ENCODE results near the gene NFKBIB. TPM values are rescaled to one million over a fixed set of nuclear protein-coding genes. Genes with fewer than 3 reads are reported as not detected.

NFKBIB gene
- total and polyA plus RNA-seq, 2 of the 8 experiments (the other 6 are each of a cell fraction or from before 2014, with no cell fraction given), result 37.3 to 44.1 TPM

GRCh38 chr19:38852231-38853044, 47.3 kb upstream of the NFKBIB start:
- peak overlapping the region; percentile 63 for H3K27ac ChIP-seq (ENCODE audit: low read depth, low read length)
- POLR2A ChIA-PET (ENCODE audit: partially characterized antibody), result interaction anchor here (0.6 to 4.5 kb wide), 26 partner anchors 8 to 189 kb away, joined by 3 to 65 read pairs (median 4); partner anchors contain the start of genes CCER2, ECH1, MRPS12 and RINL
- no peak for FAIRE-seq

More at GRCh38 chr19:38852231-38853044, 47.3 kb upstream of the NFKBIB start:
- Histone ChIP-seq H3K56ac (replicated peaks; ENCODE audit: insufficient read length, low read depth, low read length) (peak overlapping the region; percentile 51), H3K79me1 (ENCODE audit: low read depth, low read length) (peaks cover 7% of the 10 kb centered on the region; the same call in 1 of the 2 replicates), H4K91ac (replicated peaks; ENCODE audit: insufficient read length, low read length) (peak overlapping the region; percentile 58), H2BK12ac (ENCODE audit: low read depth, low read length) (peak overlapping the region; percentile 3; the same call in 1 of the 2 replicates), H3K23me2 (ENCODE audit: low read depth, low read length) (peaks cover 22% of the 10 kb centered on the region), H4K8ac (ENCODE audit: extremely low read depth, insufficient read depth, low read length) (peak overlapping the region; percentile 94), H3K36me3 (ENCODE audit: control insufficient read depth in 2 of 4, insufficient read depth in 4 of 4, low read length in 3 of 4) (peaks cover under 1 to 15% (median 4%) of the 10 kb centered on the region in 4 experiments), H2AFZ (ENCODE audit: low read length) (peak overlapping the region; percentile 8; the same call in 1 of the 2 replicates), H3K9ac (replicated peaks in 1 of 4; ENCODE audit: extremely low read depth in 1 of 4, low read depth in 3 of 4, low read length in 3 of 4) (peak overlapping the region in 3 of 4 experiments; percentile 78 to 82 (median 81); a peak in 6 of 7 replicates), H3K4me2 (ENCODE audit: insufficient read depth in 1 of 2, low read depth in 2 of 2, low read length in 2 of 2) (peak overlapping the region; percentile 89 to 96), H3K23ac (ENCODE audit: insufficient read length) (no peak overlapping the region), H3K4me1 (replicated peaks in 1 of 4; ENCODE audit: control insufficient read depth in 3 of 4, insufficient read depth in 4 of 4, low read length in 3 of 4) (peaks cover 2 to 15% (median 11%) of the 10 kb centered on the region in 4 experiments), H2AK5ac (ENCODE audit: low read depth, low read length) (no peak overlapping the region), H3K4ac (replicated peaks; ENCODE audit: insufficient read length, low read depth, low read length) (peak overlapping the region; percentile 91), H3K27me3 (replicated peaks in 1 of 4; ENCODE audit: control insufficient read depth in 3 of 4, extremely low read depth in 1 of 4, insufficient read depth in 3 of 4, low read length in 3 of 4) (no peaks in the 10 kb centered on the region), H3K4me3 (ENCODE audit: extremely low read depth in 1 of 4, insufficient read depth in 2 of 4, low read depth in 3 of 4, low read length in 4 of 4) (peak overlapping the region; percentile 67 to 80 (median 72)), H2BK120ac (replicated peaks; ENCODE audit: low read depth, low read length) (peak overlapping the region; percentile 9), H2BK20ac (ENCODE audit: low read length) (no peak overlapping the region), H3K14ac (ENCODE audit: insufficient read length) (no peak overlapping the region), H3K9me3 (ENCODE audit: insufficient read depth in 2 of 2, low read depth in 1 of 2, low read length in 1 of 2) (peaks cover 0 to 7% of the 10 kb centered on the region in 2 experiments; a peak in 1 of 4 replicates), H3K79me2 (ENCODE audit: control insufficient read depth in 1 of 2, insufficient read depth in 2 of 2, low read length in 2 of 2) (peaks cover 16 to 17% of the 10 kb centered on the region in 2 experiments), H3K18ac (ENCODE audit: extremely low read depth, low read length) (peak overlapping the region; percentile 88), H2BK15ac (ENCODE audit: low read length) (0 out of 2 replicates have a peak overlapping the region, but pooled peaks have one; percentile 66), H2BK5ac (ENCODE audit: low read depth, low read length) (peak overlapping the region; percentile 76), H4K20me1 (replicated peaks in 1 of 2; ENCODE audit: control insufficient read depth in 1 of 2, insufficient read depth in 2 of 2, low read length in 2 of 2) (peaks cover 4 to 8% of the 10 kb centered on the region in 2 experiments), H4K5ac (ENCODE audit: insufficient read length, low read depth, low read length) (peak overlapping the region; percentile 53)
- peak in 1 of 2 experiments; percentile 70 for DNase-seq (ENCODE audit: low read depth in 1 of 2, low spot score in 2 of 2)
- CTCF ChIA-PET (ENCODE audit: partially characterized antibody), result interaction anchor here (0.6 to 4.3 kb wide), 12 partner anchors 11 to 297 kb away, joined by 3 to 21 read pairs (median 4); partner anchors contain the start of gene ECH1
- TF ChIP-seq POLR2AphosphoS5 (IDR thresholded peaks at IDR 0.05; ENCODE audit: low read depth, low read length) (peak; percentile 64; the same call in 1 of the 2 replicates), MAX (IDR thresholded peaks at IDR 0.05) (peak; percentile 7; the same call in 1 of the 2 replicates), CREB1 (IDR thresholded peaks at IDR 0.05) (peak; percentile 29; the same call in 1 of the 2 replicates), PHF8 (conservative IDR thresholded peaks at IDR 0.05; ENCODE audit: low read depth, low read length) (peak; percentile 61), TAF1 (IDR thresholded peaks at IDR 0.05; ENCODE audit: low read depth, low read length) (peak; percentile 35; the same call in 1 of the 2 replicates), BACH1 (IDR thresholded peaks at IDR 0.05; ENCODE audit: low read length) (no peak), SAP30 (IDR thresholded peaks at IDR 0.05; ENCODE audit: insufficient read depth, insufficient replicate concordance, low read length) (no peak), POLR2A (IDR thresholded peaks at IDR 0.05; ENCODE audit: control extremely low read depth in 1 of 2, low read depth in 2 of 2, low read length in 2 of 2) (peak in 1 of 2 experiments; percentile 59; a peak in 1 of 3 replicates), KDM4A (IDR thresholded peaks at IDR 0.05; ENCODE audit: low read depth, low read length, severe bottlenecking) (peak; percentile 53)
- 3% methylated on average over 28 of the region's 52 CpGs; no CpG with 5 or more reads in 1 of the 2 experiments for whole genome bisulfite sequencing, 2 experiments (ENCODE audit: extremely low coverage in 1 of 2, insufficient coverage in 1 of 2, insufficient read length in 1 of 2, insufficient replicate concordance in 2 of 2, low coverage in 1 of 2, low lambda C conversion rate in 2 of 2, missing lambda C conversion rate in 1 of 2)

Data from H1 (cell line).